Measurements from ENCODE around the gene ENTPD8. TPM values are rescaled to one million over a fixed set of nuclear protein-coding genes. Genes with fewer than 3 reads are reported as not detected.
"Not testable (repeated sequence)": the region's sequence is repeated elsewhere in the genome, so short reads cannot be mapped to it uniquely, and the experiment has no call there.

Gene ENTPD8
- polyA plus RNA-seq, 1 donor, result 14.2 TPM

DNA sequence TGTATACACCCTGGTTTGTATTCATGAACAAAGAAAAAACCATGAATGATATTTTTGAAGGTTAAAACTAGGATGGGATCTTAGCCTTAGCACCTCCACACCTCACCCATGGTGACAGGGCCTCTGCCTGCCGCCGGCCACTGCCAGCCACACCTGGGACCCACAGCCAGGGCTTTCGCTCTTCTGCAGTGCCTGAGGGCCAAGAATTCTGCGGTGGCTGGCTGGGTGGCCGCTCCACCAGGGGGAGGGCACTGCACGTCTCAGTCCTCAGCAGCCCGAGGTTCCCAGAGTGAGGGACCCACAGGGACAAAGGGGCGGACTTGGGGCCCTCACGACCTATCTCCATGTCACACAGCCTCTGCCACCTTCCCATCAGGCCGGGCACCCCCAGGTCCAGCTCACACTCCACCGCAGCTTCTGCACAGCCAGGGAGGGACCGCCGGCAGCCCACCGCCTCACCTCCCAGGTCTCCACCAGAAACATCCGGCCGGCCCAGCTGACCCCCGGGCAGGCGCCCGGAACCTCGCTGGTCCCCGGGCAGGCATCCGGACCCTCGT is 25.1 kb downstream of the ENTPD8 start:
- H3K9me3 ChIP-seq (ENCODE audit: control insufficient read depth, low read depth, low read length), result peaks cover 4% of the 10 kb centered on the region
- no CpG with 5 or more reads among the region's 23 CpGs for WGBS (ENCODE audit: insufficient coverage, low lambda C conversion rate)
- no peak overlapping the region for H3K27ac ChIP-seq (ENCODE audit: low read length)
- DNase-seq, result no peak
- H3K36me3 ChIP-seq (ENCODE audit: control insufficient read depth, insufficient read depth, low read length), result peaks cover 4% of the 10 kb centered on the region
- H3K4me1 ChIP-seq (ENCODE audit: control insufficient read depth, insufficient read depth, low read length), result no peaks in the 10 kb centered on the region
- no peaks in the 10 kb centered on the region for H3K27me3 ChIP-seq (ENCODE audit: control insufficient read depth, insufficient read depth, low read length)
- no peak overlapping the region for H3K4me3 ChIP-seq (ENCODE audit: low read length)

DNA sequence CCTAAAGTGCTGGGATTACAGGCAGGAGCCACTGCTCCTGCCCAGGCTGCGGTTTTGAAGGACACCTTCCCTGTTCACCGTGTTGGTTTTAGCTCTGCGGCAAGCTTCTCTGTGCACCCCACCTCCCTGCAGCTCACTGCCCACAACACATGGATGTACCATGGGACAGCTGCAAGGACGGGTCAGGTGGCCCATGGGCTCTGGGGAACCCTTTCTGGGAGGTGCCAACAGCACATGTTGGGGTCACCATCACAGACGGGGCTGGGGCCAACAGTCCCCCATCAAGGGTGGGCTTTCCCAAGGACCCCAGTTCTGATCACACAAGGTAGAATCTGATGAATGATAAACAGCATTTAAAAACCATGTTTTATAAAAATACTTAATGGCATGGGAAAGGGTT is 25.7 kb downstream of the ENTPD8 start:
- no CpG with 5 or more reads among the region's 5 CpGs for WGBS (ENCODE audit: insufficient coverage, low lambda C conversion rate)
- Histone ChIP-seq H3K4me3 (ENCODE audit: low read length) (no peak overlapping the region), H3K9me3 (ENCODE audit: control insufficient read depth, low read depth, low read length) (peaks cover 4% of the 10 kb centered on the region), H3K4me1 (ENCODE audit: control insufficient read depth, insufficient read depth, low read length) (no peaks in the 10 kb centered on the region), H3K36me3 (ENCODE audit: control insufficient read depth, insufficient read depth, low read length) (peaks cover 4% of the 10 kb centered on the region), H3K27ac (ENCODE audit: low read length) (no peak overlapping the region), H3K27me3 (ENCODE audit: control insufficient read depth, insufficient read depth, low read length) (no peaks in the 10 kb centered on the region)
- no peak for DNase-seq

DNA sequence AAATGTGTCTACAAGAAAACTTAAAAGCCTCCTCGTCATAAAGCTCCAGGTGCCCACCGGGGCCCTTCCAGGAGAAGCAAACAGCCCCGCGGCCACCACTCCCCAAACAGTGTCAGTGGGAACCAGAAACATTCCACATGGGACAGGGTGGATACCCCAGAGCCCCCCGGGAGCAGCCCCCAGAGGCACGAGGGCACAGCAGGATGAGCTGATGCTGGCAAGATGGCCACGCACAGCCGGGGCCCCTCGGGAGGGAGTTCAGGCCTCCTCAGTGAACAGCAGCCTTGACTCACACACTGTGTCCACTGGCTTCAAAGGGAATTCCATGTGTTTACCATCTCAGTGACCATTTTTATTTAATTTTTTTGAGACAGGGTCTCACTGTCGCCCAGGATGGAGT is 28.7 kb downstream of the ENTPD8 start:
- H3K36me3 ChIP-seq (ENCODE audit: control insufficient read depth, insufficient read depth, low read length), result peaks cover 4% of the 10 kb centered on the region
- WGBS (ENCODE audit: insufficient coverage, low lambda C conversion rate), result 100% methylated on average over 1 of the region's 10 CpGs
- DNase-seq, result no peak
- no peaks in the 10 kb centered on the region for H3K27me3 ChIP-seq (ENCODE audit: control insufficient read depth, insufficient read depth, low read length)
- H3K27ac ChIP-seq (ENCODE audit: low read length), result no peak overlapping the region
- no peak overlapping the region for H3K4me3 ChIP-seq (ENCODE audit: low read length)
- peaks cover 7% of the 10 kb centered on the region for H3K9me3 ChIP-seq (ENCODE audit: control insufficient read depth, low read depth, low read length)
- H3K4me1 ChIP-seq (ENCODE audit: control insufficient read depth, insufficient read depth, low read length), result peaks cover 2% of the 10 kb centered on the region

DNA sequence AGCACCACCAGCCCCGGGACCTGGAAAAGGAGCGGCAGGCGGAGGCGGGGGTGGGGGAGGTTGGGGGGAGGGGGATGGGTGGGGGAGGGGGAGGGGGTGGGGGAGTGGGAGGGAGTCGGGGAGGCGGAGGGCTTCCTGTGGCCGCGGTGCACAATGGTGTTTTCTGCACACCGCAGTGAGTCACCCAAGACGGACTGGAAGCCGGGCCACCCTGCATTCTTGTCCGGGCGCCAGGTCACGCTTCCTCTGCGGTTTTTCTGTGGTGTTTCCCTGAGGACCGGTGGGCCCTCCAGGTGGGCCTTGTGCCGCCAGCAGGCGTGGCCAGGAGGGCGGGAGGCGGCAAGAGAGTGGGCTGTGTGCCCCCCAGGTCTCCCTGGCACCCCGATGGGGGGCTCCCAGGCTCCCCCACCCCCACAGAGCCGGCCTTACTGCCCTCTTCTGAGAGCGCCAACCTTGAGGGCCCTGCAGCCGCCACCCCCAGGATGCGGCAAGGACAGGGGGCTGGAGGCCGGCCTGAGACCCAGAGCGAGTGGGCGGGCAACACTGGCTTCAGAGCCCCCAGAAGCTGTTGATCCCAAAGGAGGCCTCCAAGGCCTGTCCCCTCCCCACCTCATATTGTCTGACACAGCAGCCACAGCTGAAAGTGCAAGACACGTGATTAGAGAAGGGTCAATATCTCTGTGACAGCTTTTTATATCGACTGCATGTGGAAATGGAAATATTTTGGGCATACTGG is 29.3 kb downstream of the ENTPD8 start:
- 80% methylated on average over 1 of the region's 30 CpGs for WGBS (ENCODE audit: insufficient coverage, low lambda C conversion rate)
- peaks cover 3% of the 10 kb centered on the region for H3K9me3 ChIP-seq (ENCODE audit: control insufficient read depth, low read depth, low read length)
- H3K4me3 ChIP-seq (ENCODE audit: low read length), result no peak overlapping the region
- H3K27me3 ChIP-seq (ENCODE audit: control insufficient read depth, insufficient read depth, low read length), result no peaks in the 10 kb centered on the region
- no peak overlapping the region for H3K27ac ChIP-seq (ENCODE audit: low read length)
- peaks cover 4% of the 10 kb centered on the region for H3K36me3 ChIP-seq (ENCODE audit: control insufficient read depth, insufficient read depth, low read length)
- DNase-seq, result no peak
- peaks cover 5% of the 10 kb centered on the region for H3K4me1 ChIP-seq (ENCODE audit: control insufficient read depth, insufficient read depth, low read length)

DNA sequence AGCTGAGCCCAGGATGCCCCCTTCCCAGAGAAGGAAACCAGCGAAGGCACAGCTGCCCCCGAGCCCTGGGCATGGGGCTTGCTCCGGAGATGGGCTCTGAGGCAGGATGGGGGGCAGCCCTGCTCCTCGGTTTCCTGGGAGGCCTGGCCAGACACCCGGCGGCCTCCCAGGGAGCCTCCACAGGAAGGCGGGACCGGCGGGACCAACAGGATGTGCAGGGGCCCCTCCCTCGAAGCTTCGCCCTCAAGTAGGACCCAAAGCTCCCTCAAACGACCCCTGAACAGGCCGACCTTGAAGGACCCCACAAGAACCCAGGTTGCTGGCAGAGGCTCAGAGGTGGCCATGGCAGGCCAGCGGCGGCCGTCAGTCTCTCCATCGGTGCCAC is 29.9 kb downstream of the ENTPD8 start:
- Histone ChIP-seq H3K9me3 (ENCODE audit: control insufficient read depth, low read depth, low read length) (peaks cover 3% of the 10 kb centered on the region), H3K4me1 (ENCODE audit: control insufficient read depth, insufficient read depth, low read length) (peaks cover 7% of the 10 kb centered on the region), H3K27me3 (ENCODE audit: control insufficient read depth, insufficient read depth, low read length) (no peaks in the 10 kb centered on the region), H3K27ac (ENCODE audit: low read length) (no peak overlapping the region), H3K36me3 (ENCODE audit: control insufficient read depth, insufficient read depth, low read length) (peaks cover 4% of the 10 kb centered on the region), H3K4me3 (ENCODE audit: low read length) (no peak overlapping the region)
- no peak for DNase-seq
- WGBS (ENCODE audit: insufficient coverage, low lambda C conversion rate), result no CpG with 5 or more reads among the region's 17 CpGs

DNA sequence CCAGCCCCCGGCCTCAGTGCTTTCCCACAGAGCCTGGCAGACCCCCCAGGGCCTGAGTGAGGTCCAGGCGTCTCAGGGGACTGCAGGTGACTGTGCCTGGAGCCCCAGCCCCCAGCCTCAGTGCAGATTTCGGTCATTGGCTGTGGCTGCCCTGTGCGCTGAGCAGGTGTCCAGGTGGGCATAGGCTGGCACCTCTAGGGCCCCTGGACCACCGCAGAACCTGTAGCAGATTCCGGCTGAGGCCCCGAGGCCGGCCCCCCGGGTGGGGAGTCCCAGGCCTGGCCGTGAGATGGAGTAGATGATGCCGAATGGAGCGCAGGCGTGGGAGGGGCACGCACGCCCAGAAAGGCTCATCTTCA is 30.3 kb downstream of the ENTPD8 start:
- no peaks in the 10 kb centered on the region for H3K27me3 ChIP-seq (ENCODE audit: control insufficient read depth, insufficient read depth, low read length)
- peaks cover 4% of the 10 kb centered on the region for H3K36me3 ChIP-seq (ENCODE audit: control insufficient read depth, insufficient read depth, low read length)
- H3K4me3 ChIP-seq (ENCODE audit: low read length), result no peak overlapping the region
- peaks cover 10% of the 10 kb centered on the region for H3K4me1 ChIP-seq (ENCODE audit: control insufficient read depth, insufficient read depth, low read length)
- no peak for DNase-seq
- WGBS (ENCODE audit: insufficient coverage, low lambda C conversion rate), result no CpG with 5 or more reads among the region's 15 CpGs
- H3K27ac ChIP-seq (ENCODE audit: low read length), result no peak overlapping the region
- H3K9me3 ChIP-seq (ENCODE audit: control insufficient read depth, low read depth, low read length), result peaks cover 3% of the 10 kb centered on the region

DNA sequence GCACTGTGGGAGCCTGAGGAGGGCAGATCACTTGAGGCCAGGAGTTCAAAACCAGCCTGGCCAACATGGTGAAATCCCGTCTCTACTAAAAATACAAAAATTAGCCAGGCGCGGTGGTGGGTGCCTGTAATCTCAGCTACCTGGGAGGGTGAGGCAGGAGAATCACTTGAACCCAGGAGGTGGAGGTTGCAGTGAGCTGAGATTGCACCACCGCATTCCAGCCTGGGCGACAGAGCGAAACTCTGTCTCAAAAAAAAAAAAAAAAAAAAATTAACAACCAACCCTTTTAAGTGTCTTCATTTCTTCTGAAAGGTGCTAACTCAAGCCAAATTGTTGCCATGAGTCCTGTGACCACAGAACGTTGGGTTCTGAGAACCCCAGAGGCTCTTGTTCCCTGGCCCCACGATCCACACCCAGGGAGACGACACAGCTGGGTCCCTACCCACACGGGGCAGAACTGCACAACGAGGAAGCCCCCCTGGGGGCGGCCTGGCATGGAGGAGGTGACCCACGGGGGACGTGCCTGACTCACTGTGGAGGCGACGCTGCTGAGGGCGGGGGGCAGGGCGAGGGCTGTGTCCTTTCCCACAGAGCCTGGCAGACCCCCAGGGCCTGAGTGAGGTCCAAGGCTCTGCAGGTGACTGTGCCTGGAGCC is 30.8 kb downstream of the ENTPD8 start:
- no CpG with 5 or more reads among the region's 18 CpGs for WGBS (ENCODE audit: insufficient coverage, low lambda C conversion rate)
- DNase-seq; H3K4me3 ChIP-seq (ENCODE audit: low read length): not testable (repeated sequence)

DNA sequence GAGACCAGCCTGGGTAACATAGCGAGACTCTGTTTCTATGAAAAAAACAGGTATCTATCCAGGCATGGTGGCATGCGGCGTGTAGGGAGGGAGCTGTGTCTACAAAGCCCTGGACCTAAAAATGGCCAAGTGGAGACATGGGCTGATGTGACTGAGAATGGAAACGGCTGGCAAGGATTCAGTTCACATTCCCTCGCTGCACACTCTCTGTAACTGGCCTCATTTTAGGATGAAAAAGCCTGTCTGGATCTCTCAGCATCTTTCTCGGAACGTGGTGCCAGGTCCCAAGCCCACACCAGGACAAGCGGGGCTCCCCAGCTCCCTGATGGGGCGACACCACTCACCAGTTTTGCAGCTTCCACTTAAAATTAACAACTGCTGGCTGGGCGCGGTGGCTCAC is 31.6 kb downstream of the ENTPD8 start:
- Histone ChIP-seq H3K36me3 (ENCODE audit: control insufficient read depth, insufficient read depth, low read length) (peaks cover 2% of the 10 kb centered on the region), H3K4me3 (ENCODE audit: low read length) (no peak overlapping the region), H3K4me1 (ENCODE audit: control insufficient read depth, insufficient read depth, low read length) (peaks cover 22% of the 10 kb centered on the region), H3K9me3 (ENCODE audit: control insufficient read depth, low read depth, low read length) (peaks cover 3% of the 10 kb centered on the region), H3K27me3 (ENCODE audit: control insufficient read depth, insufficient read depth, low read length) (no peaks in the 10 kb centered on the region), H3K27ac (ENCODE audit: low read length) (no peak overlapping the region)
- no CpG with 5 or more reads among the region's 11 CpGs for WGBS (ENCODE audit: insufficient coverage, low lambda C conversion rate)
- DNase-seq, result no peak

More for the DNA sequence above, 30.8 kb downstream of the ENTPD8 start:
- H3K9me3 ChIP-seq (ENCODE audit: control insufficient read depth, low read depth, low read length); H3K36me3 ChIP-seq (ENCODE audit: control insufficient read depth, insufficient read depth, low read length); H3K27ac ChIP-seq (ENCODE audit: low read length); H3K27me3 ChIP-seq (ENCODE audit: control insufficient read depth, insufficient read depth, low read length): not testable (repeated sequence)
- H3K4me1 ChIP-seq (ENCODE audit: control insufficient read depth, insufficient read depth, low read length), result peaks cover 15% of the 10 kb centered on the region

DNA sequence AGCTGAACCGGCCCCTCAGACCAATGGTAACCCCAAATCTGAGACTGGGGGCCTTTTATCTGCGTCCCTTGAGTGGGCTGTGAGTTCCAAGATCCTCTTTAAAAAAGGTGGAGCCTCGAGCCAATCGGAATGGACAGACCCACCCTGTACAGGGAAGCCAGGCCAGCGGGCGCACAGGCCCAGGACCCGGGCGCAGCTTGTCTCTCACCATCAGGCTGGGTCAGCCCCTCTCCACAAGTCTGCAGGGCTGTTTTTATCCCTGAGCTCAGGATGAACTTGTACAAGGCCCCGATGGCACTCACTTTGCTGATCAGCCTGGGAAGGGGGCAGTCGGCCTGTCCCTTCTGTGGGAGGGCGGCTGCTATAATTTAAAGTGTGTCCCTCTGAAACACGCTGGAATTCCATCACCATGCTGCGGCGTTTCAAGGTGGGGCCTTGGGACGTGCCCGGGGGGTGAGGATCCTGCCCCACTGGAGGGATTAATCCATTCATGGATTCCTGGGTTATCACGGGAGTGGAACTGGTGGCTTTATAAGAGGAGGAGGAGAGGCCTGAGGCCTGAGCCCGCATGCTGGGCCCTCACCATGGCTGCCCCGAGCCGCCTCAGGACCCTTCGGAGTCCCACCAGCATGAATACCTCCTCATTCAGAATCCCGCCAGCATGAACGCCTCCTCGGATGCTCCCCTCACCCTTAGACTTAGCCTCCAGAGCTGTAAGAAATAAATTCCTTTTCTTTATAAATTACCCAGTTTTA is 32.3 kb downstream of the ENTPD8 start:
- Histone ChIP-seq H3K27ac (ENCODE audit: low read length) (no peak overlapping the region), H3K4me1 (ENCODE audit: control insufficient read depth, insufficient read depth, low read length) (peaks cover 22% of the 10 kb centered on the region), H3K4me3 (ENCODE audit: low read length) (no peak overlapping the region), H3K27me3 (ENCODE audit: control insufficient read depth, insufficient read depth, low read length) (no peaks in the 10 kb centered on the region), H3K9me3 (ENCODE audit: control insufficient read depth, low read depth, low read length) (peaks cover 3% of the 10 kb centered on the region), H3K36me3 (ENCODE audit: control insufficient read depth, insufficient read depth, low read length) (no peaks in the 10 kb centered on the region)
- WGBS (ENCODE audit: insufficient coverage, low lambda C conversion rate), result 90% methylated on average over 2 of the region's 24 CpGs
- no peak for DNase-seq

DNA sequence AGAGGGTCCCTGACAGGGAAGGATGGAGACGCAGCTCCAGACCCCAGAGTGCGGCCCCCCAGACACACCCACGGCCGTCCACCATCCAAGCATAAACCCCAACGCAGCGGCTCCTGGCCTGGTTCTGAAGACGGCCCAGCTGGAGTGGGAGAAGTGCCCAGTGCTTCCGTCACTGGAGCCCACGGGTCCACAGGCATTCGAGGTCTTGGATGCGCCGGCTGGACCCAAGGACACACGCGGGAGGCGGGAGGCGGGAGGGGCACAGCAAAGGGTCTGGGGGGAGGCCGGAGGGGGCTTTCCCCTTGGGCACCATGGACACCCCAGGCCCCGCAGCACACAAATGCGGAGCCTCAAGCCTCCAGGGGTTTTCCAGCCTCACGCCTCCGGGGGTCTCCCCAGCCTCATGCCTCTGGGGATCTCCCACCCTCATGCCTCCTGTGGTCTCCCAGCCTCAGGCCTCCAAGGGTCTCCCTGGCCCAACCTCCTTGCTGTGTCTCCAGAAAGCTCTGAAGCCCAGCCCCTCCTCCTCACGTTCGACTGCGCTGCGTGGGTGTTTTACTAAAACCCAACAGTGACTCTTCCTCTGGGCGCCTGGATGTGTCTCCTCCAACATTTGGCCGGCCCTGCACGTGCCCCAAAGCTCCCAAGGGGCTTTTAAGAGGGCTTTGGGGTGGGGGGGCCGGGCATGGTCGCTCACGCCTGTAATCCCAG is 33.4 kb downstream of the ENTPD8 start:
- Histone ChIP-seq H3K27ac (ENCODE audit: low read length) (peak overlapping the region; percentile 74), H3K27me3 (ENCODE audit: control insufficient read depth, insufficient read depth, low read length) (no peaks in the 10 kb centered on the region), H3K4me1 (ENCODE audit: control insufficient read depth, insufficient read depth, low read length) (peaks cover 28% of the 10 kb centered on the region), H3K4me3 (ENCODE audit: low read length) (no peak overlapping the region), H3K36me3 (ENCODE audit: control insufficient read depth, insufficient read depth, low read length) (no peaks in the 10 kb centered on the region), H3K9me3 (ENCODE audit: control insufficient read depth, low read depth, low read length) (peaks cover 3% of the 10 kb centered on the region)
- WGBS (ENCODE audit: insufficient coverage, low lambda C conversion rate), result no CpG with 5 or more reads among the region's 31 CpGs
- DNase-seq, result no peak
